ENCODE measurements around the gene POLDIP2. TPM values are rescaled to one million over a fixed set of nuclear protein-coding genes. Genes with fewer than 3 reads are reported as not detected.

The POLDIP2 gene
- total RNA-seq, 3 donors from 2014 or later (not counting 1 experiment from before 2014, with no cell fraction given) = 30.8 to 37.0 (median 33.7) TPM

DNA sequence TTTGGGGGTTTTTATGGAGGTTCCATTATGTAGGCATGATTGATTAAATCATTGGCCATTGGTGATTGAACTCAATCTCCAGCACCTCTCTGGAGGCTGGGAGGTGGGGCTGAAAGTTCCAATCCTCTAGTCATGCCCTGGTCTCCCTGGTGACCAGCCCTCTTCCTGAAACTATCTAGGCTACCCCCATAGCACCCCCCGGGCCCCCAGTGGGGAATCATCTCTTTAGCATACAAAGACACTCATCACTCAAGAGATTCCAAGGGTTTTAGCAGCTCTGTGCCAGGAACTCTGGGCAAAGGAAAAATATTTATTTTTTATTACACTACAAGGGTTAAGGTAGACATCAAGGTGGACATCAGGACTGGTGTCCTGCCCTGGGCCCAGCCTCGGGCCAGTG lies 38.1 kb upstream of the POLDIP2 start:
- intact Hi-C loops (cut with micrococcal nuclease) = no loop called here
- no peaks in the 10 kb centered on the region for H3K9me3 ChIP-seq (ENCODE audit: control insufficient read depth, insufficient read depth, low read length)
- Mint-ChIP-seq H3K9me3 (no peaks in the 10 kb centered on the region), H3K27ac (no peak overlapping the region), H3K4me1 (no peaks in the 10 kb centered on the region), H3K36me3 (peaks cover 9% of the 10 kb centered on the region), H3K4me3 (no peak overlapping the region), H3K27me3 (ENCODE audit: low read depth in 2 of 2) (no peaks in the 10 kb centered on the region)
- no peak overlapping the region for H3K27ac ChIP-seq (ENCODE audit: low read length)
- H3K4me1 ChIP-seq (ENCODE audit: control insufficient read depth, insufficient read depth, low read length) = no peaks in the 10 kb centered on the region
- 63% methylated on average over 2 of the region's 2 CpGs for WGBS (ENCODE audit: insufficient coverage)
- no peaks in the 10 kb centered on the region for H3K27me3 ChIP-seq (ENCODE audit: control insufficient read depth, insufficient read depth, low read length)
- peaks cover 47% of the 10 kb centered on the region for H3K36me3 ChIP-seq (ENCODE audit: control insufficient read depth, insufficient read depth, low read length)
- DNase-seq (no peak), ATAC-seq (no peak)
- TF ChIP-seq, protein P1, sequence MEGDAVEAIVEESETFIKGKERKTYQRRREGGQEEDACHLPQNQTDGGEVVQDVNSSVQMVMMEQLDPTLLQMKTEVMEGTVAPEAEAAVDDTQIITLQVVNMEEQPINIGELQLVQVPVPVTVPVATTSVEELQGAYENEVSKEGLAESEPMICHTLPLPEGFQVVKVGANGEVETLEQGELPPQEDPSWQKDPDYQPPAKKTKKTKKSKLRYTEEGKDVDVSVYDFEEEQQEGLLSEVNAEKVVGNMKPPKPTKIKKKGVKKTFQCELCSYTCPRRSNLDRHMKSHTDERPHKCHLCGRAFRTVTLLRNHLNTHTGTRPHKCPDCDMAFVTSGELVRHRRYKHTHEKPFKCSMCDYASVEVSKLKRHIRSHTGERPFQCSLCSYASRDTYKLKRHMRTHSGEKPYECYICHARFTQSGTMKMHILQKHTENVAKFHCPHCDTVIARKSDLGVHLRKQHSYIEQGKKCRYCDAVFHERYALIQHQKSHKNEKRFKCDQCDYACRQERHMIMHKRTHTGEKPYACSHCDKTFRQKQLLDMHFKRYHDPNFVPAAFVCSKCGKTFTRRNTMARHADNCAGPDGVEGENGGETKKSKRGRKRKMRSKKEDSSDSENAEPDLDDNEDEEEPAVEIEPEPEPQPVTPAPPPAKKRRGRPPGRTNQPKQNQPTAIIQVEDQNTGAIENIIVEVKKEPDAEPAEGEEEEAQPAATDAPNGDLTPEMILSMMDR (IDR thresholded peaks at IDR 0.05) = no peak
- no peak overlapping the region for H3K4me3 ChIP-seq (ENCODE audit: low read length)

GRCh38 chr17:28394337-28395116 lies 37.2 kb upstream of the POLDIP2 start:
- TF ChIP-seq, protein P1 (IDR thresholded peaks at IDR 0.05) = no peak
- WGBS (ENCODE audit: insufficient coverage) = 93% methylated on average over 5 of the region's 7 CpGs
- H3K4me1 ChIP-seq (ENCODE audit: control insufficient read depth, insufficient read depth, low read length) = no peaks in the 10 kb centered on the region
- Mint-ChIP-seq H3K27ac (no peak overlapping the region), H3K36me3 (peaks cover 16% of the 10 kb centered on the region), H3K27me3 (ENCODE audit: low read depth in 2 of 2) (no peaks in the 10 kb centered on the region), H3K4me1 (no peaks in the 10 kb centered on the region), H3K4me3 (no peak overlapping the region), H3K9me3 (no peaks in the 10 kb centered on the region)
- intact Hi-C loops (cut with micrococcal nuclease) = no loop called here
- H3K36me3 ChIP-seq (ENCODE audit: control insufficient read depth, insufficient read depth, low read length) = peaks cover 54% of the 10 kb centered on the region
- ATAC-seq (no peak), DNase-seq (no peak)
- H3K27me3 ChIP-seq (ENCODE audit: control insufficient read depth, insufficient read depth, low read length) = no peaks in the 10 kb centered on the region
- no peak overlapping the region for H3K4me3 ChIP-seq (ENCODE audit: low read length)
- H3K9me3 ChIP-seq (ENCODE audit: control insufficient read depth, insufficient read depth, low read length) = no peaks in the 10 kb centered on the region
- H3K27ac ChIP-seq (ENCODE audit: low read length) = no peak overlapping the region

DNA sequence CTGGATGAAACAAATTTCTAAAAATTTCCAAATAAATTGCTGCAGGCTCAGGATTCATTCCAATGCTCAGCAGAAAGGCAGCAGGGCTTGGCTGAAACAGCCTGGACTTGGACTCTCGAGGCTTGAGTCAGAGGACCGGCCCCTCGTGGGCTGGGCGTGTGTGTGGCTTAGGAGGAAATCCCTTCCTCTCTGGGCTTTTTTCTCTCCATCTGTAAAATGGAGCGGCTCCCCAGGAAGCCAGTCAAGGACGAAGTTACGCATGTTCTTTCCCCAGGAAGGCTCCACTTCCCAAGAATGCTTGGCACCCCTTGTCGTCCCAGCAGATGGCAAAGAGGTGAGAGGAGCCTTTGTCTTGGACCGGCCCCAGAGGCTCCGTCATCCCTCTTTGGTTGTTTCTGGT lies 35.2 kb upstream of the POLDIP2 start:
- Mint-ChIP-seq H3K27me3 (ENCODE audit: low read depth in 2 of 2) (no peaks in the 10 kb centered on the region), H3K9me3 (no peaks in the 10 kb centered on the region), H3K4me3 (no peak overlapping the region), H3K4me1 (peaks cover 0 to 4% of the 10 kb centered on the region in 2 donors), H3K36me3 (peaks cover 16% of the 10 kb centered on the region), H3K27ac (no peak overlapping the region)
- TF ChIP-seq, protein P1 (IDR thresholded peaks at IDR 0.05) = no peak
- no peaks in the 10 kb centered on the region for H3K4me1 ChIP-seq (ENCODE audit: control insufficient read depth, insufficient read depth, low read length)
- peaks cover 62% of the 10 kb centered on the region for H3K36me3 ChIP-seq (ENCODE audit: control insufficient read depth, insufficient read depth, low read length)
- H3K27me3 ChIP-seq (ENCODE audit: control insufficient read depth, insufficient read depth, low read length) = no peaks in the 10 kb centered on the region
- DNase-seq = no peak
- no peak for ATAC-seq
- intact Hi-C loops (cut with micrococcal nuclease) = no loop called here
- no peaks in the 10 kb centered on the region for H3K9me3 ChIP-seq (ENCODE audit: control insufficient read depth, insufficient read depth, low read length)
- H3K27ac ChIP-seq (ENCODE audit: low read length) = no peak overlapping the region
- H3K4me3 ChIP-seq (ENCODE audit: low read length) = no peak overlapping the region
- 97% methylated on average over 10 of the region's 10 CpGs for WGBS (ENCODE audit: insufficient coverage)

DNA sequence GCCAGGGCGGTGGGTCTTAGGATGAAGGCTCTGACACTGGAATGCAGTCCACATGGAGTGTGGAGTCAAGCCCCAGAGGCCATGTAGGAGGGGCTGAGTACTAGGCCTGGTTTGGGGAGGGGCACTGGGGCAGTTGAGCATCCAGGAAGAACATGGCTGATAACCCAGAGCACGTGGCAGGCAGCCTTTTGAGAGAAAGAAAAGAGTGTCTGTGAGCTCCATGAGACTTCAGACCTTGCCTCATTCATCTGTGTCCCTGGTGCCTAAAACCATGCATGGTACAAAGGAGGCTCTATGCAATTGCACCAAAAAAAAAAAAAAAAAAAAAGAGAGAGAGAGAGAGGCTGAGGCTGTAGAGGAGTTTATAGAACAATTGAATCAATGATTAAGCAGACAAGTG lies 34.1 kb upstream of the POLDIP2 start:
- ATAC-seq = no peak
- H3K9me3 ChIP-seq (ENCODE audit: control insufficient read depth, insufficient read depth, low read length) = no peaks in the 10 kb centered on the region
- no peaks in the 10 kb centered on the region for H3K4me1 ChIP-seq (ENCODE audit: control insufficient read depth, insufficient read depth, low read length)
- TF ChIP-seq, protein P1 (IDR thresholded peaks at IDR 0.05) = no peak
- no peak overlapping the region for H3K27ac Mint-ChIP-seq
- H3K4me3 Mint-ChIP-seq = no peak overlapping the region
- H3K36me3 Mint-ChIP-seq = peaks cover 16% of the 10 kb centered on the region
- H3K4me3 ChIP-seq (ENCODE audit: low read length) = no peak overlapping the region
- intact Hi-C loops (cut with micrococcal nuclease) = no loop called here
- WGBS (ENCODE audit: insufficient coverage) = 72% methylated on average over 2 of the region's 2 CpGs
- DNase-seq = no peak
- no peak overlapping the region for H3K27ac ChIP-seq (ENCODE audit: low read length)
- H3K9me3 Mint-ChIP-seq = no peaks in the 10 kb centered on the region
- H3K4me1 Mint-ChIP-seq = peaks cover 0 to 6% of the 10 kb centered on the region in 2 donors
- no peaks in the 10 kb centered on the region for H3K27me3 ChIP-seq (ENCODE audit: control insufficient read depth, insufficient read depth, low read length)
- H3K27me3 Mint-ChIP-seq (ENCODE audit: low read depth in 2 of 2) = no peaks in the 10 kb centered on the region
- H3K36me3 ChIP-seq (ENCODE audit: control insufficient read depth, insufficient read depth, low read length) = peaks cover 52% of the 10 kb centered on the region

All from natural killer cell (primary cell).